Peyer's patch (tissue), 4 donors: ENCODE measurements around the gene RTN4R.
"Not testable (repeated sequence)": the region's sequence is repeated elsewhere in the genome, so short reads cannot be mapped to it uniquely, and the experiment has no call there.

Experiments used
- CTCF ChIP-seq, 6 experiments: fragments of 450-650 bp in 4 of 6; fragments of 200-600 bp in 2 of 6; sonication (generic) in 1 of 6; IDR thresholded peaks; one replicate each; pipeline ENCODE4 v1.5.1; 2017 to 2019; ENCODE audit warnings: antibody characterized with exemption in 6 of 6, mild to moderate bottlenecking in 3 of 6, moderate library complexity in 1 of 6
- POLR2A ChIP-seq, 2 donors: fragments of 450-650 bp; IDR thresholded peaks; one replicate each; pipeline ENCODE4 v1.5.1; 2017; ENCODE audit warnings: antibody characterized with exemption in 2 of 2, mild to moderate bottlenecking in 2 of 2, moderate library complexity in 2 of 2

- not testable (repeated sequence) for TF ChIP-seq POLR2A, CTCF (IDR thresholded peaks at IDR 0.05)
Measured at GRCh38 chr22:20314741-20315336, 46.7 kb upstream of the RTN4R start.
